Measurements from ENCODE around the gene UBQLN1. TPM values are rescaled to one million over a fixed set of nuclear protein-coding genes. Genes with fewer than 3 reads are reported as not detected.
"Not testable (repeated sequence)": the region's sequence is repeated elsewhere in the genome, so short reads cannot be mapped to it uniquely, and the experiment has no call there.

The UBQLN1 gene
- total RNA-seq, 1 donor from 2014 or later = 116 TPM

DNA sequence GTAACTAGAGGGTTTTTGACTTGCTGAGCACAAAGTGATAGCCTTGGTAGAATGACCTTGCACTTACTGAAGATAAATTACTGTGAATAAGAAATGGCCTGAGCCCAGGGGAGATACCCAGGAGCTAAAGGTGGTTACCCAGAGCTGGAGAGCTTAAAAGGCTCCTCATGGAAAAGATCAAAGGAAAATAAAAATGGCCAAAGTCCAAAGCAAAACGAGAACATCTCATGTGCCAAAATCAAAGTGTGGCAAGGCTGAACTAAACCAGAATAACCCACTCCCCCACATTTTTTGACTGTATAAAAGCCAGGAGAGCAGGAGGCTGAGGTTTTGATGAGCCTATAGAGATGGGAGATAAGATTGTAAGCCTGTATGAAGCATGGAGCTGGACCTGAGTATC, 70.4 kb downstream of the UBQLN1 start:
- intact Hi-C loops (cut with micrococcal nuclease) = no loop called here

DNA sequence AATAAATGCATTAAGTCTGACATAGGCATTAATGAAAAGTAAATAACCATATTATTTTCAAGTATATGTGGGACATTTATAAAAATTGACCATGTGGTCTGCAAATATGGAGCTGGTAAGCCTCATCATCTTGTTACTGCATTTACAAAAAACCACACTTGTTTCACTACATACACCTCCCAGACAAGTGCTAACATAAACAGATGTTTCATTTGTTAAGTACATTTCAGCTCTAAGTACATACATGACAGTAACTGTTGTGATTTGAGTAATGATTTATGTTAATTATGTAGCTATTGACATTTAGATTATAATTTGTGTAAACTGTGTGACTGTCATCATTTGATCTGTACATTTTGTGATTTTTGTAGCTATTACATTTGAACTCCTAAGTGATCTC, 70.9 kb downstream of the UBQLN1 start:
- intact Hi-C loops (cut with micrococcal nuclease) = no loop called here

DNA sequence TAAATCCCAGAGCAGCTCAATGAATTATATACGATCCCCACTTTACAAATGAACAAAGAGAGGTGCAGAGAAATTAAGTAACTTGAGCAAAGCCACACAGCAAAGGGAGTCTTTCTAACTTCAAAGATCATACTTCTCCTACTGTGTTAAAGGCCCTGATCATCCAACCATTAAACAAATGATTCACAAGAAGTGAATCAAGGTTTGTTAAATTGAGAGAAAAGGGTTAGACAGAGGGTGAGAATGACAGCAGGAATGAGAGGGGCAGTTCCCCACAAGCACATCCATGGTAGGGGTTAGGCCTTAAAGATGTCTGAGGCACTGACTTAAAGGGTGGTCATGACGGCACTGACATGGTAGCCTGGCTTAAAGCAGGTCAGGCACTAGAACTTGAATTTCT, 74.1 kb downstream of the UBQLN1 start:
- intact Hi-C loops (cut with micrococcal nuclease) = no loop called here

DNA sequence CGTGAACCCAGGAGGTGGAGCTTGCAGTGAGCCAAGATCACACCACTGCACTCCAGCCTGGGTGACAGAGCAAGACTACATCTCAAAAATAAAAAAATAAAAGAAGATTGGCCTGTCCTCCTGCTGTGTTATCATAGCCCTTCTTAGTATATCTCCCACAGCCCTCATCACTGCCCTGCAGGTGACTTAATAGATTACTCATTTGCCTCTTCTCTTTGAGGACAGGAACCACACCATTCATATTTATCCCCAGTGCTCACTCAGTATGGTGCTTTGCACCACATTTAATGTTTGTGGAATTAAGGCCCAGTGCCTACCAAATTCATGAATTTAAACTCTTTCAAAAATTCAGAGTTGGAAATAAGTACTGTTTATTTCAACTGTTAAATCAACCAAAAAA, 74.5 kb downstream of the UBQLN1 start:
- intact Hi-C loops (cut with micrococcal nuclease) = no loop called here

- intact Hi-C loops (cut with micrococcal nuclease) = no loop called here
These were observed 76.8 kb downstream of the UBQLN1 start for GRCh38 chr9:83630938-83631457.

- intact Hi-C loops (cut with micrococcal nuclease) = no loop called here
These were observed 78.2 kb downstream of the UBQLN1 start for GRCh38 chr9:83629433-83630104.

- intact Hi-C loops (cut with micrococcal nuclease) = no loop called here
These were observed 79.2 kb downstream of the UBQLN1 start for GRCh38 chr9:83628540-83628939.

DNA sequence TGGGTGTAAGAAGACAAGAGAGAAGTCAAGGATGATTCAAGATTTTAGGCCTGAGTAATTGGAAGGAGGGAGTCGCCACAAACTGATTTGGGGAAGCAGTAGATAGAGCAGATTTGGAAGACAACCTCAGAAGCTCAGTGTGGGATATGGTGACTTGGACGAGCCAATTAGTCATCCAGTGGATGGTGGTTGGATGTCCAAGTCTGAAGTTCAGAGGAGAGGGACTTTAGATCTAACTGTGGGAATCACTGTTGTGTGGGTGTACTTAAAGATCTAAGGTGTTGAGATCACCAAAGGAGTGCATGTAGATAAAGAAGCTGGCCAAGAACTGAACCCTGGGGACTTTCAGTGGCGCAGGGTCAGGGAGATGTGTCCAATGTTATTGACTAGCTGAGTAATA, 82.6 kb downstream of the UBQLN1 start:
- intact Hi-C loops (cut with micrococcal nuclease) = no loop called here

DNA sequence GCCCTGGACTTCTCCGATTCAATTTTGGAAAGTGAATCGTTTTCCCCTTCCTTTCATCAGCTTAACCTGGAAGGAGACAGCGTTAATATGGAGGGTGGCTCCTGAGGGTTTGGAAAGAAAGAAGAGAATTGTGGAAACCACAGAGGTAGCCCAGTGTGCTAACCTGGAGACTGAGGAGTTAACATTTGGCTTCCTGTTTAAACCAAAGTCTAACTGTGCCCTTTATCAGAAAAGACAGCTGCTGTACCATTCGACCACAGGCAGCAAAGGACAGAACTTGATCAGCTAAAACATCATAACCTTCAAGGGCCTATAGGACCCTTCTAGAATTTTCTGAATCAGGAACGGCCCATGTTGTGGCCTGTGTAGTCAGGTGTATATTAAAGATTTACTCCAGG, 84.1 kb downstream of the UBQLN1 start:
- intact Hi-C loops (cut with micrococcal nuclease) = loop anchor here (1.0 to 5.0 kb wide), 5 partner anchors 85 to 694 kb away; partner anchors contain the start of genes GKAP1 and KIF27

GRCh38 chr9:83622939-83623678, 84.6 kb downstream of the UBQLN1 start, which contains the start of gene IDNK:
IDNK (plus strand) TSS chr9:83623143; CDS start chr9:83623172, 29 bp downstream.
- intact Hi-C loops (cut with micrococcal nuclease) = loop anchor here (1.0 to 5.0 kb wide), 6 partner anchors 85 to 694 kb away; partner anchors contain the start of genes GKAP1, HNRNPK, KIF27 and RMI1

DNA sequence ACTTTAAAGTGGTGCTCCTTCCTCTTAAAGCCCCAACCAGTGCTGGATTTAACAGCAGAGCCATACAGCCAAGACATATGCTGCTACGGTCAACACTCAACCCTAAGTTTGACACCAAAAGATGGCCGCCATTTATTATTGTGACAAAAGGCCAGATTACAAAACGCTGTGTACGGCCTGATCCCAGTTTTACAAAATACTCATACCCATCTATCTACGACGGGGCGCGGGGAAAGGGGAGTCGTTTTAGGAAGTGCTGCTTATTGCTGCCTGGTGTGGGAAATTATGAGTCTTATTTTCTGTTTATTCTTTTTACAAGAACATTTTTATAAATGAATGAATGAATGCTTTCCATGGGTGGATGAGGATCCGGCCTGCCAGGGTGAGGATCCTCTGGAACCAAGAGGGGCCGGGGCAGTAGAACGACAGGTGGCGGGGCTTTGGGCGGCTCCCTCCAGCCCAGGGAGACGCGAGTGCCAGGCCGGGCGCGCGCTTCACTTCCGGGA, 85.3 kb downstream of the UBQLN1 start:
- intact Hi-C loops (cut with micrococcal nuclease) = loop anchor here (1.0 to 5.0 kb wide), 4 partner anchors 194 to 695 kb away; partner anchors contain the start of genes GKAP1, HNRNPK and RMI1

DNA sequence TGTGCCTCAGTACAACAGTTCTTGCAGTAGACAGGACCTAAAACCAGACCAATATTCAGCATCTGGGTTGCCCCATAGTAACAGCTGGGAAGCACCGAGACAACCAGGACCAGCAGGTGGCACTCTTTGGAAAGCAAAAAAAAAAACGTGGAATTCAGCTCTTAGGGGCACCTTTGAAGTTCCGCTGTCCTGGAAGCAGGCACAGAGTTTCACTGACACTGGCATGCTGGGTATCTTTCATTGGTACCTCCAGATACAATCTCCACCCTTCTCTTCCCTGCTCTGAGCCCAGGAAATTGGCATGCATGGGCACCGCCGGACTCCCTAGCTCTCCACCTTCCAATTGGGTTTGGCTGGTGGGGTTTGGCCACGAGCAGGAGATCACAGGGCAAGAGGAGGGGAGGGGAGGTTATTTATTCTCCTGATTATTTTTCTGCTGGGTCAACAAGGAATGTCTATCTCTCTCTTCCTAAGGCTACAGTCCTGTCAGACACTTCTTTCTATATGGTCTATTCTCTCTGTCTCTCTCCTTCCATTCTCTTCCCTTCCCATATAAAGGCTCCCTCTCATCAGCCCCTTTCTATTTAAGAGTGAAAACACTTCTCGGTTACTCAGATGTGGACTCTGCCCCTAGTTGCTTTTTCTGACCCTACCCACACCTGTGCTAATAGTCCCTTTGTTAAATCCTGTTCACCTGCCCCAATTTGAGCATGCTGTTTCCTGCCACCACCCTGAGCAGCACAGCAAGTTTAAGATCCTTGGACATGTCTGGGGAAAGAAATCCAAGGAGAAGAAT, 86.7 kb downstream of the UBQLN1 start:
- intact Hi-C loops (cut with micrococcal nuclease) = loop anchor here (1.0 to 5.0 kb wide), 4 partner anchors 28 to 696 kb away; no protein-coding TSS in a partner anchor

GRCh38 chr9:83617299-83617698, 90.5 kb downstream of the UBQLN1 start:
- intact Hi-C loops (cut with micrococcal nuclease) = no loop called here

- intact Hi-C loops (cut with micrococcal nuclease) = not testable (repeated sequence)
These were observed 94.5 kb downstream of the UBQLN1 start for GRCh38 chr9:83613298-83613697.

Other genes with a start within 250 kb of the UBQLN1 start
- gene FRMD3, start 169.6 kb downstream of the UBQLN1 start, total RNA-seq = 0.54 and 0.74 TPM in 2 replicates
- gene IDNK, start 84.8 kb downstream of the UBQLN1 start, total RNA-seq = 9.8 TPM in 2 replicates
- gene GKAP1, start 109.8 kb upstream of the UBQLN1 start, total RNA-seq = 2.5 and 3.0 TPM in 2 replicates
- gene KIF27, start 213.5 kb upstream of the UBQLN1 start, total RNA-seq = 2.1 and 4.0 TPM in 2 replicates

All from T-helper 1 cell treated with Interleukin-12 subunit alpha and Interleukin-12 subunit beta and Interleukin-4 antibody, amounts not matched to agents 30 ng/mL and 1 ng/mL, for 36 hours (primary cell).